Measurements from ENCODE around the gene FHL3.

FHL3 gene

GRCh38 chr1:37999430-38000232 lies 5.7 kb downstream of the FHL3 start:
- H3K4me1 ChIP-seq (ENCODE audit: control insufficient read depth in 1 of 2, insufficient read depth in 2 of 2, low read length in 2 of 2), result peaks cover 38 to 53% of the 10 kb centered on the region in 2 donors
- H3K27ac ChIP-seq (ENCODE audit: low read depth, low read length), result peak overlapping the region; percentile 85
- peak overlapping the region; percentile 39 to 54 for H3K9ac ChIP-seq (ENCODE audit: low read depth in 1 of 2, low read length in 2 of 2)

DNA sequence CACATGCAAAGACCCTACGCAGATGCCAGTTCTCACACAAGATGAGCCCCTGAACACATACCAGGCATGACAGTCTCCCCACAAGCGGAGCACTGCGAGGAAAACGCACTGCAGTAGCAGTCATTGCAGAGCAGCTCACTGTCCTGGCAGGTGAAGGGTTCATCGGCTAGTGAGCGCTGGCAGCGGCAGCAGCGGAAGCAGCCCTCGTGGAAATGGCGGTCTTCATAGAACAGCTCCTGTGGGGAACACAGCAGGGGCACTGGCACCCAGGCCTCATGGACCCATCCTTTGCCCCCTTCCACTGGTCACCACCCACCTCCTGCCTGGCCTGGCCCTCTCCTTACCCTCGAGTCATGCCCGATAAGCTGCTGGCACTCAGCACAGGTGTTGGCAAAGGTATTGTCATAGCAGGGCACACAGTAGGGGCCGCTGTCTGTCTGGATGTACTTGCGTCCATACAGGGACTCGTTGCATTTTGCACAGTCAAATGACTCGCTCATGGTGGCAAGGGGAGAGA lies 6.3 kb downstream of the FHL3 start:
- Histone ChIP-seq H3K27ac (ENCODE audit: low read depth, low read length) (peak overlapping the region; percentile 85), H3K36me3 (ENCODE audit: control insufficient read depth in 1 of 2, insufficient read depth in 2 of 2, low read length in 2 of 2) (peaks cover 5 to 10% of the 10 kb centered on the region in 2 donors), H3K27me3 (ENCODE audit: control insufficient read depth in 1 of 2, insufficient read depth in 2 of 2, low read length in 2 of 2) (peaks cover 0 to under 1% of the 10 kb centered on the region in 2 donors), H3K4me3 (ENCODE audit: low read depth in 1 of 2, low read length in 2 of 2) (no peak overlapping the region), H3K4me1 (ENCODE audit: control insufficient read depth in 1 of 2, insufficient read depth in 2 of 2, low read length in 2 of 2) (peaks cover 38 to 48% of the 10 kb centered on the region in 2 donors), H3K9ac (ENCODE audit: low read depth in 1 of 2, low read length in 2 of 2) (peak overlapping the region; percentile 39 to 54), H3K9me3 (ENCODE audit: control insufficient read depth in 1 of 2, low read length in 2 of 2) (no peaks in the 10 kb centered on the region)

More at GRCh38 chr1:37999430-38000232, 5.7 kb downstream of the FHL3 start:
- H3K27me3 ChIP-seq (ENCODE audit: control insufficient read depth in 1 of 2, insufficient read depth in 2 of 2, low read length in 2 of 2), result peaks cover 4 to 6% of the 10 kb centered on the region in 2 donors
- peaks cover 5 to 10% of the 10 kb centered on the region in 2 donors for H3K36me3 ChIP-seq (ENCODE audit: control insufficient read depth in 1 of 2, insufficient read depth in 2 of 2, low read length in 2 of 2)
- no peaks in the 10 kb centered on the region for H3K9me3 ChIP-seq (ENCODE audit: control insufficient read depth in 1 of 2, low read length in 2 of 2)
- H3K4me3 ChIP-seq (ENCODE audit: low read depth in 1 of 2, low read length in 2 of 2), result peak overlapping the region in 1 of 2 donors; percentile 13

- Histone ChIP-seq H3K9ac (ENCODE audit: low read depth in 1 of 2, low read length in 2 of 2) (no peak overlapping the region), H3K27me3 (ENCODE audit: control insufficient read depth in 1 of 2, insufficient read depth in 2 of 2, low read length in 2 of 2) (no peaks in the 10 kb centered on the region), H3K4me3 (ENCODE audit: low read depth in 1 of 2, low read length in 2 of 2) (no peak overlapping the region), H3K27ac (ENCODE audit: low read depth, low read length) (no peak overlapping the region), H3K4me1 (ENCODE audit: control insufficient read depth in 1 of 2, insufficient read depth in 2 of 2, low read length in 2 of 2) (peaks cover 35 to 48% of the 10 kb centered on the region in 2 donors), H3K9me3 (ENCODE audit: control insufficient read depth in 1 of 2, low read length in 2 of 2) (no peaks in the 10 kb centered on the region), H3K36me3 (ENCODE audit: control insufficient read depth in 1 of 2, insufficient read depth in 2 of 2, low read length in 2 of 2) (peaks cover 5 to 10% of the 10 kb centered on the region in 2 donors)
Measured at GRCh38 chr1:37998089-37998808, 7.1 kb downstream of the FHL3 start.

GRCh38 chr1:37997256-37998088 lies 7.8 kb downstream of the FHL3 start:
- Histone ChIP-seq H3K27me3 (ENCODE audit: control insufficient read depth in 1 of 2, insufficient read depth in 2 of 2, low read length in 2 of 2) (no peaks in the 10 kb centered on the region), H3K4me3 (ENCODE audit: low read depth in 1 of 2, low read length in 2 of 2) (no peak overlapping the region), H3K4me1 (ENCODE audit: control insufficient read depth in 1 of 2, insufficient read depth in 2 of 2, low read length in 2 of 2) (peaks cover 35 to 48% of the 10 kb centered on the region in 2 donors), H3K36me3 (ENCODE audit: control insufficient read depth in 1 of 2, insufficient read depth in 2 of 2, low read length in 2 of 2) (peaks cover 5 to 10% of the 10 kb centered on the region in 2 donors), H3K27ac (ENCODE audit: low read depth, low read length) (no peak overlapping the region), H3K9me3 (ENCODE audit: control insufficient read depth in 1 of 2, low read length in 2 of 2) (no peaks in the 10 kb centered on the region), H3K9ac (ENCODE audit: low read depth in 1 of 2, low read length in 2 of 2) (peak overlapping the region in 1 of 2 donors; percentile 22)

- H3K9me3 ChIP-seq (ENCODE audit: control insufficient read depth in 1 of 2, low read length in 2 of 2), result no peaks in the 10 kb centered on the region
- H3K4me1 ChIP-seq (ENCODE audit: control insufficient read depth in 1 of 2, insufficient read depth in 2 of 2, low read length in 2 of 2), result peaks cover 33 to 44% of the 10 kb centered on the region in 2 donors
- H3K27me3 ChIP-seq (ENCODE audit: control insufficient read depth in 1 of 2, insufficient read depth in 2 of 2, low read length in 2 of 2), result no peaks in the 10 kb centered on the region
- H3K36me3 ChIP-seq (ENCODE audit: control insufficient read depth in 1 of 2, insufficient read depth in 2 of 2, low read length in 2 of 2), result peaks cover 5 to 10% of the 10 kb centered on the region in 2 donors
- H3K4me3 ChIP-seq (ENCODE audit: low read depth in 1 of 2, low read length in 2 of 2), result peak overlapping the region; percentile 61 to 64
- H3K27ac ChIP-seq (ENCODE audit: low read depth, low read length), result peak overlapping the region; percentile 68
- peak overlapping the region; percentile 40 to 43 for H3K9ac ChIP-seq (ENCODE audit: low read depth in 1 of 2, low read length in 2 of 2)
Measured at GRCh38 chr1:37995751-37996345, 9.5 kb downstream of the FHL3 start.

- Histone ChIP-seq H3K9me3 (ENCODE audit: control insufficient read depth in 1 of 2, low read length in 2 of 2) (no peaks in the 10 kb centered on the region), H3K36me3 (ENCODE audit: control insufficient read depth in 1 of 2, insufficient read depth in 2 of 2, low read length in 2 of 2) (peaks cover 5 to 10% of the 10 kb centered on the region in 2 donors), H3K9ac (ENCODE audit: low read depth in 1 of 2, low read length in 2 of 2) (peak overlapping the region in 1 of 2 donors; percentile 40), H3K27me3 (ENCODE audit: control insufficient read depth in 1 of 2, insufficient read depth in 2 of 2, low read length in 2 of 2) (no peaks in the 10 kb centered on the region), H3K27ac (ENCODE audit: low read depth, low read length) (no peak overlapping the region), H3K4me1 (ENCODE audit: control insufficient read depth in 1 of 2, insufficient read depth in 2 of 2, low read length in 2 of 2) (peaks cover 26 to 38% of the 10 kb centered on the region in 2 donors), H3K4me3 (ENCODE audit: low read depth in 1 of 2, low read length in 2 of 2) (peak overlapping the region; percentile 53 to 64)
Measured at GRCh38 chr1:37994886-37995566, 10.3 kb downstream of the FHL3 start.

DNA sequence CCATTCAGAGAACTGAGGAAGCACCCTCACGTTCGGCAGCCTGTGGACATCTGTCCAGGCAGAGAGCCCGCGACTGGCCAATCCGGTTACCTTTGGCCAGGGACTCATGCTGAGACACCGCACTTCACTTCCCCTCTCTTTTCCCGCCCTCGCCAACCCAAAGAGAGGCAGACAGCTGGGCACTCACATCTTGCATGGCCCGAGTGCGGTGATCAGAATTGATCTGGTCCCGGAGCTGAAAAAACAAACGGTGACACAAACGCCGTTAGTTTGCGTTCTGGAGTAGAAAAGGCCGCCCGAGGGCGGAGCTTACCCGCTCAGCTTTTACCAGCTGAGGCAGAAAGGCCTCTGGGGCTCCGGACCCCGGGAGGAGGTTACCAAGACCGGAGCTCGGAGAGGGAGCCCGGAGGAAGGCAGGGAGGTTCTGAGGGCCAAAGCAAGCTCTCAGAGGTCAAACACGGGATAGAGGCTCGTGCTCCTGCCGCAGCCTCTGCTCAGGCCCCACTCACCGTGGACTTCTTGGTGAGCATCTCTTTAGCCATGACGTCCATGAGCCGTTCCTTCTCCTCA lies 15.9 kb downstream of the FHL3 start:
- Histone ChIP-seq H3K9me3 (ENCODE audit: control insufficient read depth in 1 of 2, low read length in 2 of 2) (no peaks in the 10 kb centered on the region), H3K4me1 (ENCODE audit: control insufficient read depth in 1 of 2, insufficient read depth in 2 of 2, low read length in 2 of 2) (peaks cover 0 to 8% of the 10 kb centered on the region in 2 donors), H3K27ac (ENCODE audit: low read depth, low read length) (peak overlapping the region; percentile 51), H3K27me3 (ENCODE audit: control insufficient read depth in 1 of 2, insufficient read depth in 2 of 2, low read length in 2 of 2) (no peaks in the 10 kb centered on the region), H3K36me3 (ENCODE audit: control insufficient read depth in 1 of 2, insufficient read depth in 2 of 2, low read length in 2 of 2) (peaks cover 11 to 32% of the 10 kb centered on the region in 2 donors), H3K9ac (ENCODE audit: low read depth in 1 of 2, low read length in 2 of 2) (peak overlapping the region; percentile 69 to 74), H3K4me3 (ENCODE audit: low read depth in 1 of 2, low read length in 2 of 2) (peak overlapping the region; percentile 95 to 100)

DNA sequence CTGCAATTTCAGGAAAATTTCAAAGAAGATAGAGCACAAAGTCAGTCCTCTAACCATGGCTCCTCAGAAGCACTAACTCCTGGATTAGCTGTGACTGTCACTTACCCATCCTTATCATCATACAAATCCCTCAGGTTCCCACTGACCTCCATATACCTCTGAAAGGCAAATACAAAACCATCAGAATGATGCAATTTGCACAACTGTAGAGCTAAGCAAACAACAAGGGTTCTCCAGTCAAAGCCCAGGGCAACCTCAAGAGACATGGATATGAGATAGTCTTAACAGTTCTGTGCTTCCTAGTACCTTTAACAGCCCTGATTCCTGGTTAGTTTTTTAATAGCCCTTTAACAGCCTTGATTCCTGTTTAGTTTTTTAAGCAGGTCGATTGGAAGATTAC lies 17.6 kb downstream of the FHL3 start:
- Histone ChIP-seq H3K27me3 (ENCODE audit: control insufficient read depth in 1 of 2, insufficient read depth in 2 of 2, low read length in 2 of 2) (no peaks in the 10 kb centered on the region), H3K27ac (ENCODE audit: low read depth, low read length) (no peak overlapping the region), H3K9ac (ENCODE audit: low read depth in 1 of 2, low read length in 2 of 2) (no peak overlapping the region), H3K4me3 (ENCODE audit: low read depth in 1 of 2, low read length in 2 of 2) (no peak overlapping the region), H3K4me1 (ENCODE audit: control insufficient read depth in 1 of 2, insufficient read depth in 2 of 2, low read length in 2 of 2) (peaks cover 0 to 8% of the 10 kb centered on the region in 2 donors), H3K36me3 (ENCODE audit: control insufficient read depth in 1 of 2, insufficient read depth in 2 of 2, low read length in 2 of 2) (peaks cover 11 to 46% of the 10 kb centered on the region in 2 donors), H3K9me3 (ENCODE audit: control insufficient read depth in 1 of 2, low read length in 2 of 2) (no peaks in the 10 kb centered on the region)

GRCh38 chr1:37983546-37983945 lies 21.8 kb downstream of the FHL3 start:
- H3K27me3 ChIP-seq (ENCODE audit: control insufficient read depth in 1 of 2, insufficient read depth in 2 of 2, low read length in 2 of 2), result no peaks in the 10 kb centered on the region
- H3K36me3 ChIP-seq (ENCODE audit: control insufficient read depth in 1 of 2, insufficient read depth in 2 of 2, low read length in 2 of 2), result peaks cover 33 to 86% of the 10 kb centered on the region in 2 donors
- H3K9me3 ChIP-seq (ENCODE audit: control insufficient read depth in 1 of 2, low read length in 2 of 2), result no peaks in the 10 kb centered on the region
- H3K4me3 ChIP-seq (ENCODE audit: low read depth in 1 of 2, low read length in 2 of 2), result no peak overlapping the region
- no peak overlapping the region for H3K27ac ChIP-seq (ENCODE audit: low read depth, low read length)
- peaks cover 0 to 4% of the 10 kb centered on the region in 2 donors for H3K4me1 ChIP-seq (ENCODE audit: control insufficient read depth in 1 of 2, insufficient read depth in 2 of 2, low read length in 2 of 2)
- H3K9ac ChIP-seq (ENCODE audit: low read depth in 1 of 2, low read length in 2 of 2), result no peak overlapping the region

Measured in duodenal mucosa (tissue), 2 donors.